Measurements from ENCODE around the gene DAPL1. TPM values are rescaled to one million over a fixed set of nuclear protein-coding genes. Genes with fewer than 3 reads are reported as not detected.

The DAPL1 gene
- total RNA-seq, 2 experiments from 2014 or later = not detected

DNA sequence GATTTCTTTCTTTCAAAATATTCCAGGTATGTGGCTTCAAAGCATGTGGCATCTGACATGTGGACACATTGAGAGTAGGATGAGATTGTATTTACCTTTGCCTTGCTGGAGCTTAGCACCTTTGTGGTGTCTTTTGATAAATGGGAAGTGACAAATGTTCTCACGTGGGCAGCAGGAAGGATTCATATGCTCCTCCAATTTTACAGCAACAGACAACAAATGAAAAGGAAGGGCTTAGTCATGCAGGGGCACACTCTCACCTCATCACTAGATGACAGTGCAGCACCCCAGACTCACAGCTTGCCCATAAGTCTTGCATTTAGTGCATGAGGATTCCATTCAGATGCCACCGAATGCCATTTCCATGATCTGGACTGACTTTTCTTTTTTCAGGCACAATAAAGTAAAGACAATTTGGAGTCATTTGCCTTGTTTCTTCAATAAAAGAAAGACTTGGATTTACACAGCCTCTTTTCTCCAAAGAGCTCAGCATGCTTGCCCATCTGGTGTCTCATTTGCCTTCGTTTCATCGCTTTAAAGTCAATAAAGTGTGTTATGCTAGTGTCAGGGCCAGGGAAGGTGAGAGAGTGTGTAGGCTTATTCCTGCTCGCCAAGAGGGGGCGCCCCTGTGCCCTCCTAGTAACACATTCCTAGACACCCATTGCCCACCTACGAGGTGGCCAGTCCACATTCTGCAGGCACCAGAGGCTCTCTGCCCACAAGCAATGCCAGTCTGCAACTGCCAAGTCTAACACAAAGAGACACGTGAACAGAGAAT lies 39.6 kb upstream of the DAPL1 start:
- POLR2A ChIA-PET = interaction anchor here (0.7 to 1.6 kb wide), 2 partner anchors 9 to 712 kb away, joined by 3 to 4 read pairs; no protein-coding TSS in a partner anchor
- intact Hi-C loops (cut with micrococcal nuclease; ENCODE audit: unreplicated experiment) = loop anchor here (2.0 to 10.0 kb wide), 3 partner anchors 577 to 1251 kb away; no protein-coding TSS in a partner anchor

DNA sequence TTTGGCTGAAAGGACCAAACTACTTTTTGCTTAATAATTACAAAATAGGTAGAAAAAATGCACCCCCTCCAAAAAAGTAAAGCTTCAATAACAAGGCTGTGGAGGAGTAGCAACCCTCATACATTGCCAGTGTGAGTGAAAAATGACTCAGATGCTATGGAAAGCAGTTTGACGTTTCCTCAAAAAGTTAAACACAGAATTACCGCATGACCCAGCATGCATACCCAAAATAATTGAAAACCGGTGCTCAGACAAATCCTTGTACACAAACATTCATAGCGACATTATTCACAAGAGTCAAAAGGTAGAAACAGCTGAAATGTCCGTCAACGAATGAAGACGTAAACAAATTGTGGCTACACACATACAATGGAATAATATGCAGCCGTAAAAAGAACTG lies 38.8 kb upstream of the DAPL1 start:
- no TSS peak for BruUV-seq (replicated peaks)
- no peak overlapping the region for H3K4me3 ChIP-seq (ENCODE audit: low read depth, low read length, poor library complexity, severe bottlenecking)
- H3K4me2 ChIP-seq (ENCODE audit: low read length) = no peak overlapping the region
- no peaks in the 10 kb centered on the region for H4K20me1 ChIP-seq (ENCODE audit: insufficient read depth, low read length)
- H3K4me1 ChIP-seq (ENCODE audit: insufficient read depth, low read length, poor library complexity, severe bottlenecking) = no peaks in the 10 kb centered on the region
- intact Hi-C loops (cut with micrococcal nuclease; ENCODE audit: unreplicated experiment) = loop anchor here (10.0 kb wide), 1 partner anchor 1252 kb away; no protein-coding TSS in a partner anchor
- CTCF ChIA-PET (ENCODE audit: unreplicated experiment) = no interaction called here
- H3K9me2 ChIP-seq (ENCODE audit: insufficient read depth, low read length) = no peaks in the 10 kb centered on the region
- DNase-seq (ENCODE audit: low spot score) = no peak
- H3K9me3 ChIP-seq (ENCODE audit: low read length) = no peaks in the 10 kb centered on the region
- no peaks in the 10 kb centered on the region for H3K79me2 ChIP-seq (ENCODE audit: insufficient read depth, low read depth, low read length)
- H3K36me3 ChIP-seq (ENCODE audit: insufficient read depth, low read length) = no peaks in the 10 kb centered on the region
- POLR2A ChIA-PET = interaction anchor here (0.6 to 0.7 kb wide), 2 partner anchors 713 to 778 kb away, joined by 3 read pairs; no protein-coding TSS in a partner anchor
- H2AFZ ChIP-seq (ENCODE audit: low read length) = no peak overlapping the region
- no peak overlapping the region for H3K27ac ChIP-seq (ENCODE audit: low read depth, low read length, poor library complexity, severe bottlenecking)
- TF ChIP-seq EZH2phosphoT487 (IDR thresholded peaks at IDR 0.05; ENCODE audit: borderline replicate concordance, low read depth, low read length) = no peak
- TF ChIP-seq, protein P1, sequence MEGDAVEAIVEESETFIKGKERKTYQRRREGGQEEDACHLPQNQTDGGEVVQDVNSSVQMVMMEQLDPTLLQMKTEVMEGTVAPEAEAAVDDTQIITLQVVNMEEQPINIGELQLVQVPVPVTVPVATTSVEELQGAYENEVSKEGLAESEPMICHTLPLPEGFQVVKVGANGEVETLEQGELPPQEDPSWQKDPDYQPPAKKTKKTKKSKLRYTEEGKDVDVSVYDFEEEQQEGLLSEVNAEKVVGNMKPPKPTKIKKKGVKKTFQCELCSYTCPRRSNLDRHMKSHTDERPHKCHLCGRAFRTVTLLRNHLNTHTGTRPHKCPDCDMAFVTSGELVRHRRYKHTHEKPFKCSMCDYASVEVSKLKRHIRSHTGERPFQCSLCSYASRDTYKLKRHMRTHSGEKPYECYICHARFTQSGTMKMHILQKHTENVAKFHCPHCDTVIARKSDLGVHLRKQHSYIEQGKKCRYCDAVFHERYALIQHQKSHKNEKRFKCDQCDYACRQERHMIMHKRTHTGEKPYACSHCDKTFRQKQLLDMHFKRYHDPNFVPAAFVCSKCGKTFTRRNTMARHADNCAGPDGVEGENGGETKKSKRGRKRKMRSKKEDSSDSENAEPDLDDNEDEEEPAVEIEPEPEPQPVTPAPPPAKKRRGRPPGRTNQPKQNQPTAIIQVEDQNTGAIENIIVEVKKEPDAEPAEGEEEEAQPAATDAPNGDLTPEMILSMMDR (conservative IDR thresholded peaks at IDR 0.05; ENCODE audit: low read length) = no peak

More for the DNA sequence above, 39.6 kb upstream of the DAPL1 start:
- TF ChIP-seq, protein P1 (conservative IDR thresholded peaks at IDR 0.05; ENCODE audit: low read length) = peak; percentile 67
- no peak for TF ChIP-seq EZH2phosphoT487 (IDR thresholded peaks at IDR 0.05; ENCODE audit: borderline replicate concordance, low read depth, low read length)
- Histone ChIP-seq H3K36me3 (ENCODE audit: insufficient read depth, low read length) (no peaks in the 10 kb centered on the region), H3K9me3 (ENCODE audit: low read length) (no peaks in the 10 kb centered on the region), H2AFZ (ENCODE audit: low read length) (no peak overlapping the region), H3K4me3 (ENCODE audit: low read depth, low read length, poor library complexity, severe bottlenecking) (no peak overlapping the region), H3K4me1 (ENCODE audit: insufficient read depth, low read length, poor library complexity, severe bottlenecking) (no peaks in the 10 kb centered on the region), H3K79me2 (ENCODE audit: insufficient read depth, low read depth, low read length) (no peaks in the 10 kb centered on the region), H3K4me2 (ENCODE audit: low read length) (no peak overlapping the region), H3K9me2 (ENCODE audit: insufficient read depth, low read length) (no peaks in the 10 kb centered on the region), H3K27ac (ENCODE audit: low read depth, low read length, poor library complexity, severe bottlenecking) (no peak overlapping the region), H4K20me1 (ENCODE audit: insufficient read depth, low read length) (no peaks in the 10 kb centered on the region)
- BruUV-seq (replicated peaks) = no TSS peak
- CTCF ChIA-PET (ENCODE audit: unreplicated experiment) = no interaction called here
- no peak for DNase-seq (ENCODE audit: low spot score)

DNA sequence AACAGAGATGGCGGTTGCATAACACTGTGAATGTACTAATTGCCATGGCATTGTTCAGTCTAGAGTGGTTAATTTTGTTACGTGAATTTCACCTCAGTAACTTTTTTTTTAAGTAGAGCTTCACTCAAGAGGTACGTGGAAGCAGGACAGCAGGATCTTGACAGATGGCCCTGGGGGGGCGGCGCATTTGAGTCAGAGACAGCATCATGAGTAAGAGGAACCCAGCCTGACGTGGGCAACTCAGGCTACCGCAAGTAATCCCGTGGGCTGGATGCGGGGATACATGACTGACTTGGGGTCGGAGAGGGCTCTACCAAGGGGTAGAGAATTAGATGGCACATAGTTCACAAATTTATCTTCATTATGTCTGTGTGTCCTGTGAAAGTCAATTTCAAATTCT lies 38.1 kb upstream of the DAPL1 start:
- TF ChIP-seq, protein P1 (conservative IDR thresholded peaks at IDR 0.05; ENCODE audit: low read length) = no peak
- TF ChIP-seq EZH2phosphoT487 (IDR thresholded peaks at IDR 0.05; ENCODE audit: borderline replicate concordance, low read depth, low read length) = no peak
- Histone ChIP-seq H3K4me3 (ENCODE audit: low read depth, low read length, poor library complexity, severe bottlenecking) (no peak overlapping the region), H3K4me2 (ENCODE audit: low read length) (no peak overlapping the region), H3K79me2 (ENCODE audit: insufficient read depth, low read depth, low read length) (no peaks in the 10 kb centered on the region), H3K4me1 (ENCODE audit: insufficient read depth, low read length, poor library complexity, severe bottlenecking) (no peaks in the 10 kb centered on the region), H3K9me3 (ENCODE audit: low read length) (no peaks in the 10 kb centered on the region), H4K20me1 (ENCODE audit: insufficient read depth, low read length) (no peaks in the 10 kb centered on the region), H3K9me2 (ENCODE audit: insufficient read depth, low read length) (no peaks in the 10 kb centered on the region), H2AFZ (ENCODE audit: low read length) (no peak overlapping the region), H3K27ac (ENCODE audit: low read depth, low read length, poor library complexity, severe bottlenecking) (no peak overlapping the region), H3K36me3 (ENCODE audit: insufficient read depth, low read length) (no peaks in the 10 kb centered on the region)
- no TSS peak for BruUV-seq (replicated peaks)
- intact Hi-C loops (cut with micrococcal nuclease; ENCODE audit: unreplicated experiment) = loop anchor here (10.0 kb wide), 1 partner anchor 1252 kb away; no protein-coding TSS in a partner anchor
- no peak for DNase-seq (ENCODE audit: low spot score)
- CTCF ChIA-PET (ENCODE audit: unreplicated experiment) = no interaction called here
- POLR2A ChIA-PET = no interaction called here
